Liver (tissue), 9 donors: Measurements from ENCODE around the gene HUWE1. TPM values are rescaled to one million over a fixed set of nuclear protein-coding genes. Genes with fewer than 3 reads are reported as not detected.

Source experiments
- DNase-seq: peaks from one replicate; pipeline ENCODE4 v3.0.0-alpha.2; 2017; ENCODE audit warnings: low spot score
- H3K27ac ChIP-seq, 2 donors: one replicate each; pipeline ENCODE4 v1.7.0; 2013; ENCODE audit warnings: inconsistent platforms in 2 of 2, low read length in 2 of 2, control low read depth in 1 of 2, low read depth in 1 of 2, mild to moderate bottlenecking in 1 of 2
- H3K27me3 ChIP-seq, 4 donors: one replicate each; pipeline versions ENCODE4 v1.6.1 to v1.7.0; 2013; ENCODE audit warnings: low read length in 3 of 4, inconsistent platforms in 1 of 4, mild to moderate bottlenecking in 1 of 4, moderate library complexity in 1 of 4; ENCODE audit not compliant: control insufficient read depth in 4 of 4, insufficient read depth in 4 of 4
- H3K36me3 ChIP-seq, 4 donors: one replicate each; pipeline versions ENCODE4 v1.6.1 to v1.7.0; 2013; ENCODE audit warnings: low read length in 3 of 4, mild to moderate bottlenecking in 3 of 4, low read depth in 1 of 4, moderate library complexity in 1 of 4; ENCODE audit not compliant: control insufficient read depth in 4 of 4, insufficient read depth in 3 of 4
- H3K4me1 ChIP-seq, 4 donors: one replicate each; pipeline versions ENCODE4 v1.6.1 to v1.7.0; 2013; ENCODE audit warnings: low read length in 3 of 4, mild to moderate bottlenecking in 3 of 4, moderate library complexity in 1 of 4; ENCODE audit not compliant: control insufficient read depth in 4 of 4, insufficient read depth in 4 of 4
- H3K4me3 ChIP-seq, 3 donors: one replicate each; pipeline versions ENCODE4 v1.6.1 to v1.7.0; 2013; ENCODE audit warnings: low read length in 3 of 3, control low read depth in 1 of 3, low read depth in 1 of 3, mild to moderate bottlenecking in 1 of 3
- H3K9ac ChIP-seq, 2 donors: one replicate each; pipeline ENCODE4 v1.7.0; 2013; ENCODE audit warnings: low read length in 2 of 2, mild to moderate bottlenecking in 2 of 2, moderate library complexity in 2 of 2, control low read depth in 1 of 2, low read depth in 1 of 2
- H3K9me3 ChIP-seq, 4 donors: one replicate each; pipeline versions ENCODE4 v1.6.1 to v1.7.0; 2013; ENCODE audit warnings: low read length in 3 of 4; ENCODE audit not compliant: control insufficient read depth in 4 of 4
- ATF3 ChIP-seq: IDR thresholded peaks from 2 replicates; pipeline ENCODE4 v1.6.1; 2016; ENCODE audit warnings: antibody characterized with exemption
- CTCF ChIP-seq: fragments of 150-350 bp; IDR thresholded peaks from 2 replicates; pipeline ENCODE4 v1.5.1; 2017; ENCODE audit warnings: improper control_type of control experiment, low read depth, low read length; ENCODE audit not compliant: missing input control
- EGR1 ChIP-seq, 2 donors: IDR thresholded peaks; 2 replicates each; pipeline ENCODE4 v1.6.1; 2016 to 2018; ENCODE audit warnings: antibody characterized with exemption in 2 of 2, low read depth in 2 of 2
- FOXA1 ChIP-seq: IDR thresholded peaks from 2 replicates; pipeline ENCODE4 v1.6.1; 2016; ENCODE audit warnings: antibody characterized with exemption
- FOXA2 ChIP-seq: IDR thresholded peaks from 2 replicates; pipeline ENCODE4 v1.6.1; 2016; ENCODE audit warnings: antibody characterized with exemption
- GABPA ChIP-seq, 2 donors: IDR thresholded peaks in 1 of 2; conservative IDR thresholded peaks in 1 of 2; 2 replicates each; pipeline ENCODE4 v1.6.1; 2016; ENCODE audit warnings: antibody characterized with exemption in 2 of 2, mild to moderate bottlenecking in 1 of 2, moderate library complexity in 1 of 2
- HNF4A ChIP-seq, 2 donors: conservative IDR thresholded peaks; 2 replicates each; pipeline ENCODE4 v1.6.1; 2016; ENCODE audit warnings: antibody characterized with exemption in 2 of 2, mild to moderate bottlenecking in 2 of 2
- HNF4G ChIP-seq: IDR thresholded peaks from 2 replicates; pipeline ENCODE4 v1.6.1; 2016; ENCODE audit warnings: antibody characterized with exemption
- JUND ChIP-seq, 2 donors: IDR thresholded peaks; 2 replicates each; pipeline ENCODE4 v1.6.1; 2016; ENCODE audit warnings: antibody characterized with exemption in 2 of 2
- MAX ChIP-seq: IDR thresholded peaks from 2 replicates; pipeline ENCODE4 v1.6.1; 2016; ENCODE audit warnings: antibody characterized with exemption
- NR2F2 ChIP-seq: IDR thresholded peaks from 2 replicates; pipeline ENCODE4 v1.6.1; 2016; ENCODE audit warnings: antibody characterized with exemption
- RAD21 ChIP-seq, 2 donors: IDR thresholded peaks; 2 replicates each; pipeline ENCODE4 v1.6.1; 2016; ENCODE audit warnings: antibody characterized with exemption in 2 of 2, mild to moderate bottlenecking in 2 of 2
- REST ChIP-seq: IDR thresholded peaks from 2 replicates; pipeline ENCODE4 v1.6.1; 2016; ENCODE audit warnings: antibody characterized with exemption, mild to moderate bottlenecking
- RXRA ChIP-seq, 2 donors: IDR thresholded peaks; 2 replicates each; pipeline ENCODE4 v1.6.1; 2017 to 2018; ENCODE audit warnings: antibody characterized with exemption in 2 of 2, mild to moderate bottlenecking in 1 of 2
- SP1 ChIP-seq: IDR thresholded peaks from 2 replicates; pipeline ENCODE4 v1.6.1; 2018; ENCODE audit warnings: antibody characterized with exemption, mild to moderate bottlenecking
- TAF1 ChIP-seq: conservative IDR thresholded peaks from 2 replicates; pipeline ENCODE4 v1.6.1; 2016; ENCODE audit warnings: antibody characterized with exemption, mild to moderate bottlenecking
- ZBTB33 ChIP-seq: IDR thresholded peaks from 2 replicates; pipeline ENCODE4 v1.6.1; 2016; ENCODE audit warnings: antibody characterized with exemption
- WGBS: extraction: QIAGEN DNeasy Blood & Tissue Kit; methylation state at CpG from one replicate; pipeline ENCODE4 v1.1.7; 2013; 5-methylcytosine and 5-hydroxymethylcytosine counted together
- polyA plus RNA-seq, 2 donors: library from polyadenylated mRNA; stranded (reverse) in 1 of 2; unstranded in 1 of 2; fragments of 200-250 nt in 1 of 2; fragments of >200 nt in 1 of 2; fragmentation: Nextera tagmentation in 1 of 2; extraction: Ambion mirVana in 1 of 2; gene quantifications; one replicate each; pipeline versions ENCODE4 v1.2.1 to v1.2.3, GENCODE V29; 2013 to 2015
- total RNA-seq, 2 donors: library from RNA; depleted of rRNA; stranded (reverse); fragments of >200 nt; gene quantifications; one replicate each; pipeline ENCODE4 v1.2.3, GENCODE V29; 2014
- donor health status: healthy.
- donor health status: healthy.
- donor health status: healthy.
- donor health status: healthy.
- donor health status: healthy.

HUWE1 gene
- total and polyA plus RNA-seq, 4 donors = 20.2 to 75.8 (median 37.7) TPM

GRCh38 chrX:53606456-53606855 is 80.1 kb downstream of the HUWE1 start (continued):
- TF ChIP-seq REST = no peak

GRCh38 chrX:53605004-53605403 is 81.5 kb downstream of the HUWE1 start:
- no peak for TF ChIP-seq EGR1 (IDR thresholded peaks at IDR 0.05; ENCODE audit: low read depth in 2 of 2)
- TF ChIP-seq MAX = no peak
- no peak for TF ChIP-seq CTCF
- TF ChIP-seq HNF4A (conservative IDR thresholded peaks at IDR 0.05) = no peak
- no peak for TF ChIP-seq RXRA (IDR thresholded peaks at IDR 0.05)
- TF ChIP-seq NR2F2 = no peak
- TF ChIP-seq GABPA (IDR thresholded peaks at IDR 0.05 in 1 of 2, conservative IDR thresholded peaks at IDR 0.05 in 1 of 2) = no peak
- no peak for TF ChIP-seq JUND (IDR thresholded peaks at IDR 0.05)
- TF ChIP-seq ATF3 = no peak
- TF ChIP-seq RAD21 (IDR thresholded peaks at IDR 0.05) = no peak
- TF ChIP-seq ZBTB33 = no peak
- no peak for TF ChIP-seq FOXA1
- no peak for TF ChIP-seq REST
- no peak for TF ChIP-seq HNF4G
- no peak for TF ChIP-seq SP1
- TF ChIP-seq TAF1 = no peak
- no peak for TF ChIP-seq FOXA2
- H3K4me1 ChIP-seq = no peaks in the 10 kb centered on the region
- H3K27ac ChIP-seq = no peak overlapping the region
- 88% methylated on average over 4 of the region's 4 CpGs for WGBS
- no peak overlapping the region for H3K9ac ChIP-seq
- no peaks in the 10 kb centered on the region for H3K27me3 ChIP-seq
- no peaks in the 10 kb centered on the region for H3K9me3 ChIP-seq
- H3K4me3 ChIP-seq = no peak overlapping the region
- H3K36me3 ChIP-seq = peaks cover 5 to 54% (median 38%) of the 10 kb centered on the region in 4 donors
- DNase-seq = no peak
